AG04449 (cell line): ENCODE results near the gene COX7B2.

Experiments used
- CTCF ChIA-PET: fragments of 350-600 bp; formaldehyde crosslinking; extraction: SDS; loops from one replicate; lab custom pipeline; 2021; ENCODE audit warnings: antibody characterized with exemption; lab: Yijun Ruan, JAX
- POLR2A ChIA-PET: fragments of 400-600, 350-600 bp; formaldehyde crosslinking; extraction: SDS; loops from one replicate; lab custom pipeline; 2020; ENCODE audit warnings: antibody characterized with exemption, inconsistent platforms; lab: Yijun Ruan, JAX
- DNase-seq: peaks from one replicate; pipeline ENCODE4 v3.0.0-alpha.2; 2010; ENCODE audit warnings: low read depth, low spot score
- H3K4me3 ChIP-seq: 2 replicates; pipeline ENCODE4 v1.5.1; 2011; ENCODE audit warnings: low read depth, mild to moderate bottlenecking, control low read depth, low read length
- TF ChIP-seq, protein P1 (sequence below): IDR thresholded peaks from one replicate; pipeline ENCODE4 v1.5.1; 2011; ENCODE audit warnings: mild to moderate bottlenecking, moderate library complexity, low read length, control low read depth, inconsistent platforms; ENCODE audit not compliant: insufficient read depth; ENCODE audit errors: missing control alignments

Gene COX7B2

GRCh38 chr4:46937493-46937892 lies 28.4 kb upstream of the COX7B2 start:
- H3K4me3 ChIP-seq, result no peak overlapping the region
- POLR2A ChIA-PET, result no interaction called here
- DNase-seq, result no peak
- TF ChIP-seq, protein P1, sequence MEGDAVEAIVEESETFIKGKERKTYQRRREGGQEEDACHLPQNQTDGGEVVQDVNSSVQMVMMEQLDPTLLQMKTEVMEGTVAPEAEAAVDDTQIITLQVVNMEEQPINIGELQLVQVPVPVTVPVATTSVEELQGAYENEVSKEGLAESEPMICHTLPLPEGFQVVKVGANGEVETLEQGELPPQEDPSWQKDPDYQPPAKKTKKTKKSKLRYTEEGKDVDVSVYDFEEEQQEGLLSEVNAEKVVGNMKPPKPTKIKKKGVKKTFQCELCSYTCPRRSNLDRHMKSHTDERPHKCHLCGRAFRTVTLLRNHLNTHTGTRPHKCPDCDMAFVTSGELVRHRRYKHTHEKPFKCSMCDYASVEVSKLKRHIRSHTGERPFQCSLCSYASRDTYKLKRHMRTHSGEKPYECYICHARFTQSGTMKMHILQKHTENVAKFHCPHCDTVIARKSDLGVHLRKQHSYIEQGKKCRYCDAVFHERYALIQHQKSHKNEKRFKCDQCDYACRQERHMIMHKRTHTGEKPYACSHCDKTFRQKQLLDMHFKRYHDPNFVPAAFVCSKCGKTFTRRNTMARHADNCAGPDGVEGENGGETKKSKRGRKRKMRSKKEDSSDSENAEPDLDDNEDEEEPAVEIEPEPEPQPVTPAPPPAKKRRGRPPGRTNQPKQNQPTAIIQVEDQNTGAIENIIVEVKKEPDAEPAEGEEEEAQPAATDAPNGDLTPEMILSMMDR, result no peak
- CTCF ChIA-PET, result interaction anchor here (0.8 to 4.7 kb wide), 10 partner anchors 9 to 449 kb away, joined by 3 to 29 read pairs (median 5); no protein-coding TSS in a partner anchor

GRCh38 chr4:46934726-46935125 lies 25.7 kb upstream of the COX7B2 start:
- ChIA-PET POLR2A (no interaction called here), CTCF (interaction anchor here (1.0 to 2.1 kb wide), 9 partner anchors 11 to 576 kb away, joined by 3 to 8 read pairs (median 4); no protein-coding TSS in a partner anchor)
- TF ChIP-seq, protein P1, result no peak
- DNase-seq, result no peak
- no peak overlapping the region for H3K4me3 ChIP-seq

DNA sequence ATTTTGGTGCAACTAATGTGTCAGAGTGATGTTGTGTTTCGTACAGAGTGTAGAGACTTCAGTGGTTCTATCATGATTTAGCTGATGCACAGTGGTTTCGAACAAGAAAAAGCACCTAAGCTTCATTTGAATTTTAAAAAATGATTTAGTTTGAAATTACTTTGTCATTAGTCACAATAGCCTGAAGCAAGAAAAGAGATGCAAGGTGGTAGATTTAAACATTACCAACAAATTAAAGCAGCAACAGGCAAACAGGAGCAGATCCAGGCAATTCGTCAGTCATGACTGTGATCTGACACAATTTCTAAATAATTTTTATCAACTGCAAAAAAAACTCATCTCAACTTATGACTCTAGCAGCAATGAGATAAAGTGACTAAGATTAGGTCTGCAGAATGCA lies 24.6 kb upstream of the COX7B2 start:
- CTCF ChIA-PET, result interaction anchor here (0.8 to 3.0 kb wide), 8 partner anchors 28 to 630 kb away, joined by 3 to 15 read pairs (median 4); no protein-coding TSS in a partner anchor

GRCh38 chr4:46931981-46932380 lies 22.9 kb upstream of the COX7B2 start:
- DNase-seq, result no peak
- TF ChIP-seq, protein P1, result peak; percentile 71
- POLR2A ChIA-PET, result no interaction called here
- CTCF ChIA-PET, result interaction anchor here (0.7 to 3.0 kb wide), 22 partner anchors 9 to 949 kb away, joined by 3 to 40 read pairs (median 4); partner anchors contain the start of gene GABRB1
- H3K4me3 ChIP-seq, result no peak overlapping the region

More for the DNA sequence above, 24.6 kb upstream of the COX7B2 start:
- TF ChIP-seq, protein P1, result no peak
- POLR2A ChIA-PET, result no interaction called here
- no peak for DNase-seq
- H3K4me3 ChIP-seq, result no peak overlapping the region

- POLR2A ChIA-PET, result no interaction called here
- no peak for DNase-seq
- H3K4me3 ChIP-seq, result no peak overlapping the region
- TF ChIP-seq, protein P1, result no peak
- CTCF ChIA-PET, result interaction anchor here (1.1 to 1.8 kb wide), 4 partner anchors 9 to 453 kb away, joined by 3 to 40 read pairs (median 6); no protein-coding TSS in a partner anchor
Observed at GRCh38 chr4:46930891-46931290, 21.8 kb upstream of the COX7B2 start.

DNA sequence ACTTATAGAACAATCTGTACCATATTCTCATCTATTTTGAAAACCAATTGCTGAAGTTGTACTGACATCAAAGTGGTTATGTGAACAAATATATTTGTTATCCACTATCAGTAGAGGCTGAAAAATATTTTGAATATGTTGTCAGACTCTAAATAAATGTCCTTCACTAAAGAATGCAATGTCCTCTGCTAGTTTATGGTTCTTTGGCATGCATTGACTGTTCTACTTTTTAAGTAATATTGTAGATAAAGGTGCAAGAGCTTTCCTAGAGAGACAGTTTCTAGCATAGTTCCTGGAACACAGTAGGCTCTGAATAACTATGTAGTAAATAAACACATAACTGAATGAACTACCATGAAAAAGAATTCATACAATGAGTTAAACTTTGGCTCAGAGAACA lies 18.2 kb upstream of the COX7B2 start:
- POLR2A ChIA-PET, result no interaction called here
- CTCF ChIA-PET, result interaction anchor here (1.5 to 1.9 kb wide), 2 partner anchors 106 to 195 kb away, joined by 3 to 6 read pairs; no protein-coding TSS in a partner anchor
- no peak for DNase-seq
- TF ChIP-seq, protein P1, result no peak
- H3K4me3 ChIP-seq, result no peak overlapping the region
